Left lobe of liver (tissue), 2 donors: ENCODE measurements around the gene LRFN3. TPM values are rescaled to one million over a fixed set of nuclear protein-coding genes. Genes with fewer than 3 reads are reported as not detected.
A peak's percentile ranks its signal among the peaks of the same experiment; 100 is the strongest.
"Not testable (repeated sequence)": the region's sequence is repeated elsewhere in the genome, so short reads cannot be mapped to it uniquely, and the experiment has no call there.

Experiments used
- ATAC-seq: fragments of 200-7000 bp; cut with Tn5 transposase; one replicate; pipeline ENCODE4 v1.9.1; 2020; ENCODE audit warnings: mild to moderate bottlenecking, moderate library complexity
- DNase-seq: peaks from one replicate; pipeline ENCODE4 v3.0.0-alpha.2; 2020; ENCODE audit warnings: low spot score
- total RNA-seq: library from RNA; stranded (reverse); gene quantifications from one replicate; pipeline ENCODE4 v1.2.1, GENCODE V29; 2021
- donor health status: DM: no; HTN: no; CAD: no; lungs with moderate emphysema.
- donor health status: DM: no; HTN: yes; CAD: no.

LRFN3 gene
- total RNA-seq, 1 donor from 2014 or later, result 8.4 TPM

DNA sequence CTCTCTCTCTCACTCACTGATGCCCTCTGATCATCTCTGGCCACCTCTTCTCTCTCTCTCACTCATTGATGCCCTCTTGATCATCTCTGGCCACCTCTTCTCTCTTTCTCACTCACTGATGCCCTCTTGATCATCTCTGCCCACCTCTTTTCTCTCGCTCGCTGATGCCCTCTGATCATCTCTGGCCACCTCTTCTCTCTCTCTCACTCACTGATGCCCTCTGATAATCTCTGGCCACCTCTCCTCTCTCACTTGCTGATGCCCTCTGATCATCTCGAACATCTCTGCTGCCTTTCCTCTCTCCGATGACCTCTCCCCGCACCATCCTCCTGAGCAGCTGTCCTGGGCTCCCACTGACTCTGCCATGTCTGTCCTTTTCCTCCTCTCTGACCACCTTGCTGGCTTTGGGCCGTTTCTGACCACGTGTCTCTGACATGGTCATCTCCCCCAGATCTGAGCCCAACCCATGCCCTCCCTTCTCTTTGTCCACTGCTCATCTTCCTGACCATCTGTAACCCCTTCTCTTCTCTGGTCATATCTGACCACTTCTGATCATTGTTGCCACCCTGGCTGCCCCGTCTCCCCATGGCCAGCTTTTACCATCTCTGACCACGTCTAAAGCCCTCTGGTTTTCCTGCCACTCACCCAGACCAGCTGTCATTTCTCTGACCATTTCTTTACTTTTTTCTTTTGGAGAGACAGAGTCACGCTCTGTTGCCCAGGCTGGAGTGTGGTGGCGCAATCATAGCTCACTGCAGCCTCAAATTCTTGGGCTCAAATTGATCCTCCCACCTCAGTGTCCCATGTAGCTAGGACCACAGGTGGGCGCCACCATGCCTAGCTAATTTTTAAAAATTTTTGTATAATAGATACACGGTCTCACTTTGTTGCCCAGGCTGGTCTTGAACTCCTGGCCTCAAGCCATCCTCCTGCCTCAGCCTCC lies 2.4 kb downstream of the LRFN3 start:
- ATAC-seq (no peak), DNase-seq (no peak)

DNA sequence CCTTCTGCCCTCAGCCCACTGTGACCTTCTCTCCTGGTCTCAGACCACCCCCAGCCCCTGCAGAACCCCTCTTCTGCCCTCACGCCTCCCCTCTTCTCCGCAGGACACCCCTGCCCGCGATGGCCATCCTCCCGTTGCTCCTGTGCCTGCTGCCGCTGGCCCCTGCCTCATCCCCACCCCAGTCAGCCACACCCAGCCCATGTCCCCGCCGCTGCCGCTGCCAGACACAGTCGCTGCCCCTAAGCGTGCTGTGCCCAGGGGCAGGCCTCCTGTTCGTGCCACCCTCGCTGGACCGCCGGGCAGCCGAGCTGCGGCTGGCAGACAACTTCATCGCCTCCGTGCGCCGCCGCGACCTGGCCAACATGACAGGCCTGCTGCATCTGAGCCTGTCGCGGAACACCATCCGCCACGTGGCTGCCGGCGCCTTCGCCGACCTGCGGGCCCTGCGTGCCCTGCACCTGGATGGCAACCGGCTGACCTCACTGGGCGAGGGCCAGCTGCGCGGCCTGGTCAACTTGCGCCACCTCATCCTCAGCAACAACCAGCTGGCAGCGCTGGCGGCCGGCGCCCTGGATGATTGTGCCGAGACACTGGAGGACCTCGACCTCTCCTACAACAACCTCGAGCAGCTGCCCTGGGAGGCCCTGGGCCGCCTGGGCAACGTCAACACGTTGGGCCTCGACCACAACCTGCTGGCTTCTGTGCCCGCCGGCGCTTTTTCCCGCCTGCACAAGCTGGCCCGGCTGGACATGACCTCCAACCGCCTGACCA lies 3.3 kb downstream of the LRFN3 start:
- ATAC-seq (no peak), DNase-seq (no peak)

DNA sequence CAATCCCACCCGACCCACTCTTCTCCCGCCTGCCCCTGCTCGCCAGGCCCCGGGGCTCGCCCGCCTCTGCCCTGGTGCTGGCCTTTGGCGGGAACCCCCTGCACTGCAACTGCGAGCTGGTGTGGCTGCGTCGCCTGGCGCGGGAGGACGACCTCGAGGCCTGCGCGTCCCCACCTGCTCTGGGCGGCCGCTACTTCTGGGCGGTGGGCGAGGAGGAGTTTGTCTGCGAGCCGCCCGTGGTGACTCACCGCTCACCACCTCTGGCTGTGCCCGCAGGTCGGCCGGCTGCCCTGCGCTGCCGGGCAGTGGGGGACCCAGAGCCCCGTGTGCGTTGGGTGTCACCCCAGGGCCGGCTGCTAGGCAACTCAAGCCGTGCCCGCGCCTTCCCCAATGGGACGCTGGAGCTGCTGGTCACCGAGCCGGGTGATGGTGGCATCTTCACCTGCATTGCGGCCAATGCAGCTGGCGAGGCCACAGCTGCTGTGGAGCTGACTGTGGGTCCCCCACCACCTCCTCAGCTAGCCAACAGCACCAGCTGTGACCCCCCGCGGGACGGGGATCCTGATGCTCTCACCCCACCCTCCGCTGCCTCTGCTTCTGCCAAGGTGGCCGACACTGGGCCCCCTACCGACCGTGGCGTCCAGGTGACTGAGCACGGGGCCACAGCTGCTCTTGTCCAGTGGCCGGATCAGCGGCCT lies 4.1 kb downstream of the LRFN3 start:
- ATAC-seq (no peak), DNase-seq (no peak)

DNA sequence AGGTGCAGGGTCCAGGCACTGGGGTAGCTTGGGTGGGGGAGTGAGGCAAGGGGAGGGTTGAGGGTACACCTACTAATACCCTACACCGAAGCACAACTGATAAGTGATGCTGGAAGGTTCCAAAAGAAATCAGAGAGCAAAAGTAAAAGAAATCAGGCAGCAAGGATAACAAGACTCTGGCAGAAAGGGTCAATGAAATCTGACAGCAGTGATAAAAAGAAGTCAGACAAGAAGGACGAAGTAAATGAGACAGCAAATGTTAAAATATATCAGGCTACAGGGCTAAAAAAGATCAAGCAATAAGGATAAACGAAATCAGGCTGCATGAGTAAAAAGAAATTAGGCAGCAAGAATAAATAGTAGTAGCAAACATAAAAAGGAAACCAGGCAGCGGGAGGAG lies 4.7 kb downstream of the LRFN3 start:
- ATAC-seq (no peak), DNase-seq (no peak)

DNA sequence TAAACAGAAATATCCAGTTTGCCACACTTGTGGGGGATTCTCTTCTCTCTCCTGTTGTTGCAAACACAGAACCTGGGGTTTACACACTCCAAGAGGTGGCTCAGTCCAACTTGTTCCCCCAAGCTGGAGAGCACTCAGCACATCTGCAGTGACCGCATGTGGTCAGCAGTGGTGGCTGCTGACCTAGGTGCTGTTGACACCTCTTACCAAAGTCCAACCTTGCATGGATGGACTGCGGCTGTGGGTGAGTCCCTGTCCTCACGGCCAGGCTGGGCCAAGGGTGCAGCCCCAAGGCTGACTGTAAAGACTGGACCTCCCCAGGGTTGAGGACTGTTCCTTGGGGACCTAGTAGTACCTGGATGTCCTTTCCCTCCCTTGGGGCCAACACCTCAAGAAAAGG lies 6.1 kb downstream of the LRFN3 start:
- ATAC-seq (peak; percentile 96), DNase-seq (peak; percentile 77)

DNA sequence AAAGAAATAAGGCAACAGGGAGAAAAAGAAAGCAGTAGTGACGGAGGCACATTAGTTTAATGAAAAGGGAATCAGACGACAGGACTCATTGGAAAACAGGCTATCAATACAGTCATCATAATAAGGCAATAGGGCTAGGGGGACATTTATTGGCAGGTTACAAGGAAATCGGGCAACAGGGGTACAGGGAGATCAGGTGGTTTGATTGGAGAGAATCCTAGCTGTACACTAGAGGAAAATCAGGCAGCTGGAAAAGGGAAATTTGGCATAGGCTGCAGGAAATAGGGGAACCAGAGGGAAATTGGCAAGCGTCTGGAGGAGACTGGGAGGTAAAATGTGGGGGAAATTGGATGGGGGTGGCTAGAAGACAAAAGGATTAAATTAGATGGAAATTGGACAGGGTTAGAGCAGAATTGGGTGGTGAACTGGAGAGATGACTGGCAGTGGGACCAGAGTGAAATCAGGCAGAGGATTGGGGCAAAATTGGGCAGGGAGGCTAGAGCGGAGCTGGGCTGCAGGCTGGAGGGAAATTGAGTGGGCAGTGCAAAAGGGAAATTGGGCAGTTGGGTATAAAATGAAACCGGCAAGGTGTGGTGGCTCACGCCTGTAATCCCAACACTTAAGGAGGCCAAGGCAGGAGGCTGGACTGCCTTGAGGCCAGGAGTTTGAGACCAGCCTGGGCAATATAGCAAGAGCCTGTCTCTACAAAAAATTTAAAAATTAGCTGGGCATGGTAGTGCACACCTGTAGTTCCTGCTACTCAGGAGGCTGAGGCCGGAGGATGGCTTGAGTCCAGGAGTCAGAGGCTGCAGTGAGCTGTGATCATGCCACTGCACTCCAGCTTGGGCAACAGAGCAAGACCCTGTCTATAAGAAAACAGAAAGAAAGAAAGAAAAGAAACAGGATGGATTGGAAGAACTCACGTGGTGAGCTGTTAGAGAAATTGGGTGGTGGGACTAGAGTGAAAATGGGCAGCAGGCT lies 7.4 kb downstream of the LRFN3 start:
- DNase-seq (no peak), ATAC-seq (no peak)

DNA sequence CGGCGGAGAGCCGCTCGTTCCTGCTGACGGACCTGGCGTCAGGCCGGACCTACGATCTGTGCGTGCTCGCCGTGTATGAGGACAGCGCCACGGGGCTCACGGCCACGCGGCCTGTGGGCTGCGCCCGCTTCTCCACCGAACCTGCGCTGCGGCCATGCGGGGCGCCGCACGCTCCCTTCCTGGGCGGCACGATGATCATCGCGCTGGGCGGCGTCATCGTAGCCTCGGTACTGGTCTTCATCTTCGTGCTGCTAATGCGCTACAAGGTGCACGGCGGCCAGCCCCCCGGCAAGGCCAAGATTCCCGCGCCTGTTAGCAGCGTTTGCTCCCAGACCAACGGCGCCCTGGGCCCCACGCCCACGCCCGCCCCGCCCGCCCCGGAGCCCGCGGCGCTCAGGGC lies 8.4 kb downstream of the LRFN3 start:
- ATAC-seq, result no peak
- DNase-seq, result no peak

DNA sequence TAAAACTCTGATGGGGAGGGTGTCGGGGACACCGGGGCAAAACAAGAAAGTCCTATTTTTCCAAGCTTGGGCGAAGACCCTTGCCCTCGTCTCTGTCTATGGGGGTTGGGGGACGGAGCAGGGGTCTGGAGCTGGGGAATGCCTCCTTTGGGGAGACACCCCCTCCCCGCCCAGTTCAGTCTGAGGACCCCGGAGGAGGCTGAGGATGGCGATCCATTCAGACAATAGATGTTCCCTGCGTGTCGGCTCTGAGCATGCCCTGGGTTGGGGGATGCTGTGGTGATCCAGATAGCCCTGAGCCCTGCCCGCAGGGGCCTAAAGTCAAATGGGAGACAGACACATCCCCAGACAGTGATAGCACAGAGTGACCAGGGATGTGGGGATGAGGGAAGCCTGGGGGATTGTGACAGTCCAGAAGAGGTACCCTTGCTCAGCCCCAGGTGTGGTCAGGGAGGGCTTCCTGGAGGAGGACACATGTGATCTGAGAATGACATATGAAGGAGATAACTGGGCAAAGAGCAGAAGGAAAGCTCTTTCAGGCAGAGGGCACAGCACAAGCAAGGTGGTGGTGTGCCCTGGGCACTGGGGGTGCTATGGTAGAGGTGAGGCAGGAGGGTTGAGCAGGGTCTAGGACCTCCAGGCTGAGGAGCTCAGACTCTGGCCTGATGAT lies 9.1 kb downstream of the LRFN3 start:
- ATAC-seq (no peak), DNase-seq (no peak)

DNA sequence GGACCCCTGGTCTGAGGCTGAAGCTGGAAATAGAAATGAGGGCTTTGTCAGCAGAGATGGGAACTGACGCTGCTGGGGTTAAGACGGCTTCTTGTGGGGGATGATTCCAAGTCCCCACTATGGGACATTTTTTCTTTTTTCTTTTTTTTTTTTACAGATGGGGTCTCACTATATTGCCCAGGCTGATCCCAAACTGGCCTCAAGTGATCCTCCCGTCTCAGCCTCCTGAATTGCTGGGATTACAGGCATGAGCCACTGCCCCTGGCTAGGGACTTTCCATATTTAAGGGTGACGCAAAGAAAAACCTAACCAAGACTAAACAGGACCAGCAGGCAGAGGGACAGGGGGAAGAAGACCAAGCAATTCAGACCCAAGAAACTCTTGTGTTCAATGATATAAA lies 10.0 kb downstream of the LRFN3 start:
- DNase-seq (no peak), ATAC-seq (no peak)

DNA sequence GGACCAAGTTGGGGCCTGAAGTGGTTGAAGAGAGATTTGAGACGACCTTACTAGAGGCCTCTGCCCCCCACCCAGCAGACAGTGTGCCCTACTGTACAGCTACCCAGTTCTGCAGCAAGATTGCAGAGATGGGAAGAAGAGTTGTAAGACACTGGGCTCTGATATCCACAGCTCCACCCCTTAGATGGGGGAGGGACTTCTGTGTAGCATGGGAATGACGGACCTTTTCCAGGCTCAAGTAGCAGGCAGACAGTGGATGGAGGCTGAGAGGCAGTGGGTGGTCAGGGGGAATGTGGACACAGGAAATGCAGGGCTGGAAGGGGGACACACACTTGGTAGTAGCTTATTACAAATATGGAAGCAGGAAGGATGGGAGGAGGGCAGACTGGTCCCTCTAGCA lies 13.0 kb downstream of the LRFN3 start:
- no peak for DNase-seq
- ATAC-seq, result no peak

DNA sequence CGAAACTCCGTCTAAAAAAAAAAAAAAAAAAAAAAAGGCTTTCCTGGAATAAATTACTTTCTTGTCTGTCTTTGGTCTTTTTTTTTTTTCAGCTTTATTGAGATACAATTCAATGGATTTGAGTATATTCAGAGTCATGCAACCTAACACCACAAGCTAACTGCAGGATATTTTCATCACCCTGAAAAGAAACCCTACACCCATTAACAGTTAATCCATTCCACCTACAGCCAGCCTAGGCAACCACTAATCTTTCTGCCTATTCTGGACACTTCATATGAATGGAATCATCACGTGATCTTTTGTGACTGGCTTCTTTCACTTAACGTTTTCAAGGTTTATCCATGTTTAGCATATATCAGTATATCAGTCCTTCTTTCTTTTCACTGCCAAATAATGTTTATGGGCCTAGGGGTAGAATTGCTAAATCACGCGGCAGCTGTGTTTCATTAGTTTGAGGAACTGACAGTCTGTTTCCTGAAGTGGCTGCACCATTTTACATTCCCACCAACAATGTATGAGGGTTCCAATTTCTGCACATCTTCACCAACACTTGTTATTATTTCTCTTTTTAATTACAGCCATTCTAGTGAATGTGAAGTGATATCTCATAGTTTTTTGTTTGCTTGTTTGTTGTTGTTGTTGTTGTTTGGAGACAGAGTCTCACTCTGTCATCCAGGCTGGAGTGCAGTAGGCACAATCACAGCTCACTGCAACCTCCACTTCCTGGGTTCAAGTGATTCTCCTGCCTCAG lies 19.9 kb downstream of the LRFN3 start:
- no peak for DNase-seq
- ATAC-seq, result no peak

DNA sequence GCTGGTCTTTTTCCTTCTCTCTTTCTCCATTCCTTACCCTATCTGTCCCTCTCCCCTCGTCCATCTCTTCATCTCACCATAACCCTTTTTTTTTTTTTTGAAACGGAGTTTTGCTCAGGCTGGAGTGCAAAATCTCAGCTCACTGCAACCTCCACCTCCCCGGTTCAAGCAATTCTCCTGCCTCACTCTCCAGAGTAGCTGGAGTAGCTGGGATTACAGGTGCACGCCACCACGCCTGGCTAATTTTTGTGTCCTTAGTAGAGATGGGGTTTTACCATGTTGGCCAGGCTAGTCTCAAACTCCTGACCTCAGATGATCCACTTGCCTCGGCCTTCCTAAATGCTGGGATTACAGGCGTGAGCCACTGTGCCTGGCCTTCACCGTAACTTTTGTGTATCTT lies 21.2 kb downstream of the LRFN3 start:
- DNase-seq, ATAC-seq: not testable (repeated sequence)

DNA sequence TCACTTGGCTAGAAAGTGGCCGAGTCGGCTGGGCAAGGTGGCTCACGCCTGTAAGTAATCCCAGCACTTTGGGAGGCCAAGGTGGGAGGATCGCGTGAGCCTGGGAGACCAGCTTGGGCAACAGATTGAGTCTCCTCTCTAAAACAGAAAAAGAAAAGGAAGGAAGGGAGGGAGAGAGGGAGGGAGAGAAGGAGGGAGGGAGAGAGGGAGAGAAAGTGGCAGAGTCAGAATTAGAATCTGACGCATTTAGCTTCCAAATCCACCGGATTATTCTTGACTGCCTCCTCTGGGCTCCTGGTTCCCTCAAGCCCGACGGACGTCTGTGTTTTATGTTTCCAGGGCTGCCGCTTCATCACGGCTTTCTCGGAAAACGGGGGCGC lies 22.5 kb downstream of the LRFN3 start:
- ATAC-seq (no peak), DNase-seq (no peak)

DNA sequence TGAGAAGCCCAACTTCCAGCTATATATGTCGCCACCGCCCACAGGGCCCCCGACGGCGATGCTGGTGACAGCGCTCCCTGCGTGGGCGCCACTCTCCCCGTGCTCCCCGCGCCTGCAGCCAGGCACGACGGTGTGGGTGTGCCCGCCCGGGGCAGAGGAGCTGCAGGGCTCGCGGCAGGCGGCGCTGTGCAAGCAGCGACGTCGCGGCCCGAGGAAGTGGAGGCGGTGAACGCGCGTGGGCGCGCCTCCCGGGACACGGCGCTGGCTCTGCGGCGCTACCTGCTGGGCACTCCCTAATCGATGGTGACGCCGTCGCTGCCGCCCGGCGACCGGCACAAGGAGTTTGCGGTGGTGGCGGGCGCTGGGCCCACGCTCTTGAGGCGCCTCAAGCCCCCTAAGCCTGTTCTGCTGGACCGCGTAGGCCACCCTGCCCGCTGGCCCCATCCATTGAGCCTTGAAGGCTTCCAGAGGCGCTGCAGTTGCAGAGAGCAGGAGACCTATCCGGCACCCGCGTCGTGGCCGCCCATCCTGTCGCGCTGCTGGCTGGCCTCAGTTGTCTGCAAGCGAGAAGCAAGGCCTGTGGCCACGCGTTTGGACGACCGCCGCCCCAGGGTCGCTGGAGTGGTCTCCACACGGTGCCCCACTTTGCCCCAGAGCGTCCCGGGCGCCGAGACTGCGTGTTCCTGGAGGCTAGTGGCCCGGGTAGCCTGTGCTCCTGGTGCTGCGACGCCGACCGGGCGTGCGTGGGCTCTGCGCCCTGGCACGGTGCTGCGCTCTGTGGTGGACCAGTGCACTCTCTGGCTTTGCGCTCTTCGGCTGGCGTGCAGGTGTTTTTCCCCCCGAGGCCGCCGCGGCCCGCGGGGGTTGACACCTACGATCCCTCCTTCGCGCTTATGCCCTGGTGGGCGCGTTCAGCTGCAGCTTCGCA lies 23.1 kb downstream of the LRFN3 start:
- ATAC-seq, result peak; percentile 74
- DNase-seq, result no peak

DNA sequence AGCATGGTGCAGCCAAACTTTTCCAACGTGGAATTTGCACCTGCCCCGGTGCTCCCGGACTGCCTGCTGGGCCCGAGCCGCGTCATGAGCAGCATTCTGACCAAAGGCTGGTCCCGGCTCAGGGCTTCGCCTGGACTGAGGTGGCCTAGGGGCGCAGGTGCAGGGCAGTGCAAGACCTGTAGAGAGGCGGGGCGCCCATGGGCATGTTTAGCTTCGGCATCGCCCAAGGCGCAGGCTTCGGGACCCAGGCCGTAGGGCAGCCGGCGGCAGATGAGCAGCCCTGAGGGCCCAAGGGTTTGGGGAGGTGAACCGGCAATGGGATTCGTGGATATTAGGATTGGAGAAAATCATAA lies 23.8 kb downstream of the LRFN3 start:
- ATAC-seq, result no peak

DNA sequence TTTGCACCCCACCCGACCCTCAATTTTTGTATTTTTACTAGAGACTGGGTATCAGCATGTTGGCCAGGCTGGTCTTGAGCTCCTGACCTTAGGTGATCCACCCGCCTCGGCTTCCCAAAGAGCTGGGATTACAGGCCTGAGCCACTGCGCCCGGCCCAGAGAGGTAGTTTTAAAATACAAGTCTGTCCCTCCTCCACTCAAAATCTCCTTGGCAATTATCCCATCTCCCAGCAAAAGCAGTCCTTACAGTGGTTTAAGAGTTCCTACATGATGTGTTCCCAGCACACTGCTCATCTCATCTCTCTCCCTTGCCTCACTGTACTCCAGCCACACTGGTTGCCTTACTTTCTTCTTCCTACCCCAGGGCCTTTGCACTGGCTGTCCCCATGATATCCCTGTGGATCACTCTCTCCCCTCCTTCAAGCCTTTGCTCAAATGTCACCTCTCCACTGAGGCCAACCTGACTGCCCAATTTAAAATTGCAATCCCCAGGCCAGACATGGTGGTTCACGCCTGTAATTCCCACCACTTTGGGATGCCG lies 24.3 kb downstream of the LRFN3 start:
- ATAC-seq (no peak), DNase-seq (no peak)

More for the DNA sequence above, 23.8 kb downstream of the LRFN3 start:
- no peak for DNase-seq

DNA sequence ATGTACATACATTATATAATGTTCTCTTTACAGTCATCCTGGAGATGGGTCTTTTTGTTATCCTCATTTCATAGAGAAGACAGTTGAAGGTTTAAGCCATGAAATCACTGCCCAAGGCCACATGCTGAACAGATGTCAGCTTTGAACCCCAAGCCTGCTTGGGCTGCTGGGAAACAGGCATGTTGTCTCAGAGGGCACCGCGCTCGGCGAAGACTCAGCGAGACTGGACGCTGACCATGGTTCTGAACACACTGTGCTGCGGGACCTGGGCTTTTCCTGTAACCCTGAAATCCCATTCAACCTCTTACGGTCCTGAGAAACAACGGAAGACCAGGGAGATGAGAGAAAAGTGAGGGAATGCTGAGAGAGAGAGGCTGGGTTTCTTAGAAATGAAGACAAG lies 27.3 kb downstream of the LRFN3 start:
- DNase-seq (no peak), ATAC-seq (peak; percentile 70)

DNA sequence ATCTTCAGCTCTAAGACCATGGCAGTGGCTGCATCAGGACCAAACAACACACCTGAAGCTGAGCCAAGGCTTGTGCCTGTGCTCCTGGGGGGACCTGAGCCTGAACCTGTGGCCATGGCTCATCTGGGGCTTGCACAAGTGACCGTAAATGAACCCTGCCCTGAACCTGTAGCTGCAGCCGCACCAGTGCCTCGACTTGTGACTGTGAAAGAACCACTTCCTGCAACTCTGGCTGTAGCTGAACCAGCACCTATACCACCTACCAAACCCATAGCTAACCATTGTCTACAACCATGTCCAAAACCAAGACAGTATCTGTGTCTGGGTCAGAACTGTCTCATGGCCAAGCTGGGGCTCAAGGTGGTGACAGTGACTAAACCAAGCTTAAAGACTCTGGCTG lies 30.6 kb downstream of the LRFN3 start:
- ATAC-seq (no peak), DNase-seq (no peak)
